COLO668 (cell line): ENCODE data around the gene HOXD4.

Experiments
- DNase-seq: peaks from one replicate; lab custom pipeline; 2025; ENCODE audit not compliant: unreplicated experiment; lab: John Stamatoyannopoulos, UW

Gene HOXD4

GRCh38 chr2:176151442-176152287 lies at the start of gene HOXD4:
TSS of gene HOXD4 (plus strand) at chr2:176151550. CDS start at chr2:176151634, 84 bp downstream.
- peak; percentile 37 for DNase-seq

GRCh38 chr2:176101842-176102241 lies 49.5 kb upstream of the HOXD4 start:
- no peak for DNase-seq

GRCh38 chr2:176102309-176102866 lies 49.0 kb upstream of the HOXD4 start:
- no peak for DNase-seq

GRCh38 chr2:176103194-176103593 lies 48.2 kb upstream of the HOXD4 start:
- DNase-seq, result no peak

- DNase-seq, result no peak
Measured at GRCh38 chr2:176103742-176104315, 47.5 kb upstream of the HOXD4 start.

GRCh38 chr2:176104316-176105077 lies 46.9 kb upstream of the HOXD4 start:
- DNase-seq, result no peak

- DNase-seq, result no peak
Measured at GRCh38 chr2:176105078-176105729, 46.1 kb upstream of the HOXD4 start.

GRCh38 chr2:176105730-176106580 lies 45.4 kb upstream of the HOXD4 start:
- no peak for DNase-seq

GRCh38 chr2:176106581-176107539 lies 44.5 kb upstream of the HOXD4 start, which contains the start of gene HOXD11:
TSS of gene HOXD11 (plus strand) at chr2:176107280. CDS start at chr2:176107356, 76 bp downstream.
- peak; percentile 85 for DNase-seq

- DNase-seq, result peak; percentile 67
Measured at GRCh38 chr2:176107731-176108181, 43.6 kb upstream of the HOXD4 start.

GRCh38 chr2:176109192-176109901 lies 42.0 kb upstream of the HOXD4 start:
- no peak for DNase-seq

GRCh38 chr2:176109946-176110345 lies 41.4 kb upstream of the HOXD4 start:
- no peak for DNase-seq

GRCh38 chr2:176110415-176111308 lies 40.7 kb upstream of the HOXD4 start:
- no peak for DNase-seq

GRCh38 chr2:176111309-176111663 lies 40.1 kb upstream of the HOXD4 start:
- DNase-seq, result peak; percentile 81

- no peak for DNase-seq
Measured at GRCh38 chr2:176111846-176112374, 39.4 kb upstream of the HOXD4 start.

- no peak for DNase-seq
Measured at GRCh38 chr2:176112375-176113302, 38.7 kb upstream of the HOXD4 start.
